DND-41 (cell line): ENCODE measurements around the gene NCOA5.

Experiments used
- ATAC-seq: fragments of 200-7000 bp; cut with Tn5 transposase; 3 replicates; pipeline ENCODE4 v1.9.1; 2021; ENCODE audit warnings: low read depth; ENCODE audit not compliant: insufficient read depth
- DNase-seq: peaks from one replicate; pipeline ENCODE4 v3.0.0-alpha.2; 2020
- H2AFZ ChIP-seq: 2 replicates; pipeline ENCODE4 v1.6.0; 2012; ENCODE audit warnings: low read depth, low read length
- H3K27ac ChIP-seq: 2 replicates; pipeline ENCODE4 v1.5.1; 2012; ENCODE audit warnings: low read length, inconsistent platforms
- H3K27me3 ChIP-seq: fragments of 200-600 bp; sonication (generic); 2 replicates; pipeline ENCODE4 v1.6.0; 2012; ENCODE audit warnings: low read length, mild to moderate bottlenecking, inconsistent platforms; ENCODE audit not compliant: insufficient read depth, poor library complexity
- H3K36me3 ChIP-seq: 2 replicates; pipeline ENCODE4 v1.5.1; 2012; ENCODE audit warnings: low read length, inconsistent platforms; ENCODE audit not compliant: insufficient read depth
- H3K4me1 ChIP-seq: 2 replicates; pipeline ENCODE4 v1.5.1; 2012; ENCODE audit warnings: mild to moderate bottlenecking, low read length; ENCODE audit not compliant: insufficient read depth
- H3K4me2 ChIP-seq: 2 replicates; pipeline ENCODE4 v1.6.0; 2012; ENCODE audit warnings: mild to moderate bottlenecking, moderate library complexity, low read length, inconsistent platforms; ENCODE audit not compliant: insufficient read depth
- H3K4me3 ChIP-seq, 2 experiments: fragments of 200-600 bp in 1 of 2; shearing (Covaris generic) in 1 of 2; 2 replicates each; pipeline ENCODE4 v1.5.1; 2012 to 2016; ENCODE audit warnings: inconsistent platforms in 2 of 2, low read length in 2 of 2, mild to moderate bottlenecking in 2 of 2, low read depth in 1 of 2, moderate library complexity in 1 of 2
- H3K79me2 ChIP-seq: 2 replicates; pipeline ENCODE4 v1.6.0; 2012; ENCODE audit warnings: low read length, inconsistent platforms; ENCODE audit not compliant: insufficient read depth
- H3K9ac ChIP-seq: 2 replicates; pipeline ENCODE4 v1.6.0; 2012; ENCODE audit warnings: low read depth, mild to moderate bottlenecking, inconsistent platforms, low read length, moderate library complexity
- H3K9me3 ChIP-seq: 2 replicates; pipeline ENCODE4 v1.5.1; 2012; ENCODE audit warnings: low read length, moderate library complexity, mild to moderate bottlenecking, inconsistent platforms; ENCODE audit not compliant: insufficient read depth, severe bottlenecking
- H4K20me1 ChIP-seq: 2 replicates; pipeline ENCODE4 v1.6.0; 2012; ENCODE audit warnings: low read length; ENCODE audit not compliant: insufficient read depth
- CTCF ChIP-seq: IDR thresholded peaks from 2 replicates; pipeline ENCODE4 v1.5.1; 2012; ENCODE audit warnings: borderline replicate concordance, low read length, moderate library complexity, mild to moderate bottlenecking; ENCODE audit not compliant: poor library complexity, severe bottlenecking; ENCODE audit errors: extremely low read depth
- EZH2 ChIP-seq: IDR thresholded peaks from 3 replicates; pipeline ENCODE4 v1.6.1; 2012; ENCODE audit warnings: borderline replicate concordance, low read depth, mild to moderate bottlenecking, moderate library complexity, low read length, inconsistent platforms; ENCODE audit not compliant: severe bottlenecking

Gene NCOA5

DNA sequence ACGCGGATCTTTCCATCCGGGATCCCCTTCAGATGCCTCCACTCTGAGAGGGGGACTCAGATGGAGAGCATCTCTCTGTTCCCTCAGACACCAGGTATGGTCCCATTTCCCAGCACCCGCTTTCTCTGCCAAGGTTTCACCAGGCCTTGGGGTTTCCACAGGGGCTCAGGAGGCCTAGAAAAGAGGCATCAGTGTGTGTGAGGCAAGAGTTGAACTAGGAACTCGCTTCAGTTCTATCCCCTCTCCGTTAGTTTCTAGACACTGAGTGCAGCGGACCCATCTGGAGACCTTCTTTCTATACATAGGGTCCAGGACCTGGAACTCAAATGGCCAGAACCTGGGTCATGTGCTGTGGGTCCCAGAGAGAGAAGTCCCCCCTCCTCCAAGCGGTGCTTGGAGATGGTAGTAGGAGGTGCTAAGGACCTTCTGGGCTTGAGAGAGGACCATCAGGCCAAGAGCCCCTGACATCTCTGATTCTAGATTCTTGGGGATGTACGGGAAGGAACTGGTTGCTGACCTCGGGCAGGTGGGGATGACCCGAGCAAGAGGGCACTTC, 58.7 kb downstream of the NCOA5 start:
- Histone ChIP-seq H3K9ac (no peak overlapping the region), H3K79me2 (no peaks in the 10 kb centered on the region), H3K27ac (no peak overlapping the region), H3K9me3 (no peaks in the 10 kb centered on the region), H3K4me1 (no peaks in the 10 kb centered on the region), H4K20me1 (peaks cover 57% of the 10 kb centered on the region), H3K27me3 (no peaks in the 10 kb centered on the region), H3K4me3 (no peak overlapping the region), H3K4me2 (no peak overlapping the region), H3K36me3 (no peaks in the 10 kb centered on the region), H2AFZ (no peak overlapping the region)
- TF ChIP-seq EZH2 (no peak), CTCF (no peak)
- DNase-seq (no peak), ATAC-seq (no peak)

GRCh38 chr20:46030284-46031013, 59.3 kb downstream of the NCOA5 start:
- no peak overlapping the region for H3K9ac ChIP-seq
- peaks cover 60% of the 10 kb centered on the region for H4K20me1 ChIP-seq
- no peaks in the 10 kb centered on the region for H3K36me3 ChIP-seq
- H2AFZ ChIP-seq: no peak overlapping the region
- H3K4me1 ChIP-seq: no peaks in the 10 kb centered on the region
- no peaks in the 10 kb centered on the region for H3K27me3 ChIP-seq
- H3K79me2 ChIP-seq: no peaks in the 10 kb centered on the region
- TF ChIP-seq CTCF (no peak), EZH2 (no peak)
- ATAC-seq: no peak
- H3K4me2 ChIP-seq: no peak overlapping the region
- no peak overlapping the region for H3K4me3 ChIP-seq
- DNase-seq: no peak
- H3K9me3 ChIP-seq: no peaks in the 10 kb centered on the region
- H3K27ac ChIP-seq: no peak overlapping the region

DNA sequence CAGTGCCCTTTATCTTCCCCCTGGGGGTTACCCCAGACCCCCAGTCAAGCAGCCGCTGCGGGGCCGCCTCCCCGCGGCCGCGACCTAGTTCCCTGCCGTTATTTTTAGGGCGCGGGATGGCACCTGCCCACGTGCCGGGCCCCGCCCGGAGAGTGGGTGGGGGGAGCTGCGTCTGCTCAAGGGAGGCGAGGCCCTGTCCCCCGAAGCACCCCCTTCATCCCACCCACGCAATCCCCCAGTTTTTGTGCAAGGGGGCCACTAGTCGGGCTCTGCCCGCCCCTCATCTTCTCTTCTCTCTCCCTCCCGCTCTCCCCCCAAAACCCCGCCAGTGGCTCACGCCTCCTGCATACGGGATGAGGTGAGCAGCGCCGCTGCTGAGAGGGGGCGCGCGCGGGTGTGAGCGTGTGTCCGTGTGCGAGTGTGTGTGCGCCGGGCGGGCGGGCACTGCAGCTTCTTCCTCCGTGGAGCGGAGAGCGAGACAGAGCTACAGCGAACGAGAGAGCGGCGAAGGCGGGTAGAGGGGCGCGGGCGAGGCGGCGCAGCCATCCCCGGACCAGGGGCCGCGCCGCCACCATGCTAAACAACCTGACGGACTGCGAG, 60.9 kb downstream of the NCOA5 start, which contains the start of gene SLC12A5:
Gene SLC12A5 (plus strand): TSS at position 444 of the 600 bp plus-strand sequence. CDS start 130 bp downstream, at position 574.
- H3K79me2 ChIP-seq: no peaks in the 10 kb centered on the region
- H2AFZ ChIP-seq: no peak within 1 kb of the TSS
- ATAC-seq (no peak), DNase-seq (no peak)
- no peak within 1 kb of the TSS for H3K4me2 ChIP-seq
- H3K4me1 ChIP-seq: no peaks in the 10 kb centered on the region
- no peak within 1 kb of the TSS for H3K4me3 ChIP-seq
- no peak for TF ChIP-seq CTCF
- TF ChIP-seq EZH2: no peak
- no peaks in the 10 kb centered on the region for H3K9me3 ChIP-seq
- no peak within 1 kb of the TSS for H3K9ac ChIP-seq
- H3K27me3 ChIP-seq: no peaks in the 10 kb centered on the region
- H3K27ac ChIP-seq: no peak within 1 kb of the TSS
- H3K36me3 ChIP-seq: no peaks in the 10 kb centered on the region
- peaks cover 55% of the 10 kb centered on the region for H4K20me1 ChIP-seq
